Activated naive CD8-positive, alpha-beta T cell treated with anti-CD3 and anti-CD28 coated beads, Interleukin-2, amount 50 U/mL, for 16 hours (primary cell): ENCODE data around the gene GRIK4.

Experiments
- DNase-seq: peaks from one replicate; pipeline ENCODE4 v3.0.0-alpha.2; 2020; ENCODE audit warnings: low read depth, low spot score

GRIK4 gene

DNA sequence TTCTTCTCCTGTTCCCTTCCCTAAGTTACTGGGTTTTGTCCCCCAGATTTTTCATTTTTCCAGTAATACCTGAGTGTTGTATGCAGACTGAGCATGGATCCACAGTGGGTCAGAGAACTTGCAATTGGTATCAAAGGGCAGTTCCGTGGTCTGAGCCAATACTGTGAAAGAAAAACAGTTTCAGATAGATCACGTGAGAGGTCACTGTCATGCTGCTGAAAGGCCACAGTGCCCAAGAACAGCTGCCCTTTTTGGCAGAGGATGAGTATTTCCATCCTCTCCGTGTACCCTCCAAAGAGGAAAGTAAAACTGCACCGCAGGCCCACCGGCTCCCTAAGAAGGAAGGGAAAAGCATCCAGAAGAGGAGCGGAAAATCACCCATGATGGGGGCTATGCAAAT, 439.3 kb downstream of the GRIK4 start:
- no peak for DNase-seq

DNA sequence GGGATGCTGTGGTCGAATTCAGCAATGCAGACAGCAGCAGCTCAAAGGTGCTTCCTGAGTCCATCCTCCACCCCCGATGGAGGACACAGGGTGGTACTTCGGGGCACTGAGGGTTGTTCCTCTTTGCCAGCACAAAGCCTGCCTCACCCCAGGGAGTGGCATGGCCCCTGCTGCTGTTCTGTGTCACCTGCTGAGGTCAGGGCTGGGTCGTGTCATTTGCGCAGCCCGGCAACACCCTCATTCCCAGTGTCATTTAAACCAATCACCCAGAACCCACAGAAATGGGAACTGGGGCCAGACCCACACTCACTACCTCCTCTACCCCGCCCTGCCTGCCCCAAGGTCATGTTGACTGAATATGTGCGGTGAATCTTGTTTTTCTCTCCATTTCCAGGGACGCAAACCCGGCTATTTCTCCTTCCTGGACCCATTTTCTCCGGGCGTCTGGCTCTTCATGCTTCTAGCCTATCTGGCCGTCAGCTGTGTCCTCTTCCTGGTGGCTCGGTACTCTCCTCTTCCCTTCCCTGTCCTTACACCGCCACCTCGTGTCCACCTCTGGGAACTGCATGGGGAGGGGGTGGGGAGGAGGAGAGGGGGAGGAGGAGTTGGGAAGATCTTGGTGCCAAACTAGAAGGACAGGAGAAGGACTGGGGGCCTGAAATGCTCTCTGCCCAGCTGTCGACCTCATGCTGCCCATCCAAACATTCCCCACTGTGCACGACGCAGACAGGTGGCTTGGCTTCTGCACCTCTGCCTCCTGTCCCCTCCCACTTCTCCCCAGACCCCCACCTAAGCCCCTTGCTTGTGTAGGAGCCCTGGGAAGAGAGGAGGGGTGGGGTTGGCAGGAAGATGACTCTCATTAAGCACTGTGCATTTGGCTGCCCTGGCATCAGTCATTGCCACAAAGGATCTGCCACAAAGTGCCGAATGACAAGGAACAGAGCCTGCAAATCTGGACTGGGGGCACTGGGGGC, 441.2 kb downstream of the GRIK4 start:
- DNase-seq, result peak; percentile 21

DNA sequence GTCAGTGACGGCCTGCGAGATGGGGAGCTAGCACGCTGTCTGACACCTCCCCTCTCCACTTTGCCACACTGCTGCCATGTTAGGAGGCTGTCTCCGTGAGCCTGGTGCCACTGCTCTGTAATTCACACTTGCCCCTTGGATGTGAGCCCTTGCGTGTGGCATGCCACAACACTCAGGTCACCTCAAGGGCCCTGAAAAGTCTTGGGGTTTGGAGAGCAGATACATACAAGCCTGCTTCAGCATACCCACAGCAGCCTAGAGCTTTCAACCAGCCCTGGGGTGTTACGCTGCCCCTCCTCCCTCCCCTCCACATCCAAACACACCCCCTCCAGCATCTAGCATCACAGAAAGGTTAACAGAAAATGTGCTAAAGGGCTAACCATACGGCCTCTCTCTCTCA, 442.8 kb downstream of the GRIK4 start:
- no peak for DNase-seq

DNA sequence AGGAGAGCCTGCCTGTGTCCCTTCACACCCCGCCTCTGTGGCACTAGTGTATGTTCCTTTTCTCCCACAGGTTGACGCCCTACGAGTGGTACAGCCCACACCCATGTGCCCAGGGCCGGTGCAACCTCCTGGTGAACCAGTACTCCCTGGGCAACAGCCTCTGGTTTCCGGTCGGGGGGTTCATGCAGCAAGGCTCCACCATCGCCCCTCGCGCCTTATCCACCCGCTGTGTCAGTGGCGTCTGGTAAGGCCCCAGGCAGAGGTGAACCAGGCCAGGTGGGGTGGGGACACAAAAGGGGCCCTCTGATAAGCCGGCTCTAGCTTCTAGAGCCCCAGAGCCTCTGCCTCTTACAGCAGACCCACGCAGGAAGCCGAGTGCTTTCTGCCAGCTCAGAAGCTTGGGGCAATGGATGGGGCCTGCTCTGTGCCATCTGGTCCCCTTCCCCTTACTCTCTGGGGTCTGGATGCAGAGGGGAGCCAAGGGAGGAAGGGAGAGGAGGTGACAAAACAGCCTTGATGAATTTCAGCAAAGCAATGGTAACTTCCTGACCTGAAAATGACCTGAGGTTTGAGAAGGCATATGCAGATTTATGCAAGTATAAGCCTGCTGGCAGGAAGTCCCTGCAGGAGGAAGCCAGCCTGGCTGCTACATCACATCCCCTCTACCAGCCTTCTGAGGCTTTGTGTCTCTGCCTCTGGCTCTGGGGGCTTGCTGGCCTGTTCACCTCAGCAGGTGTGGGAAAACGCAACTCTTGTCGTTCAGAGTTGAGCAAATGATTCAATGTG, 445.4 kb downstream of the GRIK4 start:
- DNase-seq, result no peak

DNA sequence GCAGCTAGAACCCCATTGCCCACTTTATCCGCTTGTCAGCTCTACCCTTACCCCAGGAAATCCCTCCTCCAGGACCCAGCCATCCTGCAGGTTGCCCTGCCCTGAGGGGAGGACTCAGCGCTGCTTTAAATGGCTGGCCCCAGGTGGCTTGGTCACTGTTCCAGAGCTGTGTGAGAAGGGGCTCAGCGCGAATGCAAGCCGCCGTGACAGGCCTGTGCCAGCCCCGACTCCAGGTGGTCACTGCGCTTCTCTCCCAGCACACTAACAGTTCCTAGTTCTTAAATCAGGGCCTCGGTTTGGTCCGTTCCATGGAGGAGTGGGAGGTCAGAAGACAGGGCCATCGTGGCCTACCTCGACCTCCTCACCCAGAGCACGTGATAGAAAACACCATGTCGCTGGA, 446.6 kb downstream of the GRIK4 start:
- DNase-seq, result no peak

DNA sequence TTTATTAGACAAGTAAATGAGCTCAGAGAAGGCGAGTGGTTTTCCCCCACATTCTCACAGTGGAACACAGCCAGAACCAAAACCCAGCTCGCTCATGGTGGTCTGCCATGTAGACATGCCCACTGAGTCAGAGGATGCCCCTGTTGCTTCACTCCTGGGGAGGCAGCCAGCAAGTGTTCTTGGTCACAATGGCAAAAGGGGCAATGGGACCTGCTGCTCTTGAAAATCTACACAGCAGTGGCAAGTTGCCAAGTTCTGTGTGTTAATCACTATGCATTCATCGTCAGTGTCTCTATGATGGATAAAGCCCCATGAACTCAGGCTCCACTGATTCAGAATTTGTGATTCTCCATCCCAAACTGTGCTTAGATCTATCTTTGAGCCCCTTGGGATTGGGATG, 447.6 kb downstream of the GRIK4 start:
- no peak for DNase-seq

DNA sequence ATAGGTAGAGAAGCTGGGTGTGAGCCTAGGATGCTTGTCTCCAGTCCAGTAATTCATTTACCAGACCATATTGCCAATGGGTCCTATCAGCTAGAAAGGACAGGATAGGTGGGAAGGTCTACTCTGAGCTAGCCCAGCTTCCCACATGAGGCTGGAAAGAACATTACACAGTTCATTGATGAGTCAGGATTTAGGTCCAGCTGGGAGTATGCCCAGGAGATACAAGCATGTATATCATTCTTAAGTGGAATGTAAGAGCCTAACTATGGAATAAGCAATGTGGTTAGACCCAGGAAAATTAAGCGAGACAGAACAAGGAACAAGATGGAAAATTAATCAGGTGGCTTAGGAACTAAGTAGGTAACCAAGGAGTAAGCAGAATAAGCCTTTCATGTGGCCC, 453.3 kb downstream of the GRIK4 start:
- no peak for DNase-seq

DNA sequence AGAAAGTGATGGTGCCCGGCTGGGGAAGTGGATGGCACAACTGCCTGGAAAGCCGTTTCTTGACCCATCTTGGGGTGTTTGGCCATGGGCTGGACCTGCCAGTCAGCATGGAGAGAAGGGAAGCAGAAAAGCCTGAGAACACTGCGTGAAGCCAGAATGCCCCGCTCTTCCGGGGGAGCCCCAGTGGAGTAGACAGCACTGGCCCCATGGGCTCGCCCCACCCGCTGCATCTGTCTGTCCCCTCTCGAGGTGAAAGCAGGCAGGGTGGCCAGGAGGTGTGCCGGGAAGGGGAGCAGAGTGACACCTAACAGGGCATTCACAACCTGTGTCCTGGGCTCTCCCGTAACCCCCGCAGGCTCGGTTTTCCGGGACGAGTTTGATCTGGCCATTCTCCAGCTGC, 455.3 kb downstream of the GRIK4 start:
- no peak for DNase-seq

DNA sequence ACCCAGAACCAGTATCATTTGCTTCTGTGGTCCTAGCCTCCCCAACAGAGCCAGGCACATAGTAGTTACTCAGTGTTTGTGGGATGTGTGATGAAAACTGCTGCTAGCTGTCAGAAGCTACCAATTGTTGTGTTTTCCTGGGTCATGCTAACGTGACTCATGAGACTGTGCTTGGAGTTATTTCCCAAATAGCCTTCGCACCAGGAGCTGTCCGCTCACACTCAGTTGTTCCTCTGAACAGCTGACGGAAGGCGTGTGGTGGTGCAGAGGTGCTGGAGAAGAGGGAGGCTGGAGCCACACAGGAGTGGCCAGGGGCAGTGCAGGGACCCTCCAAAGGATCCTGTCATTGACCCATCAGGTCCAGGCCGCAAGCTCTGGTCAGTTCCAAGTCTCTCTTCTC, 458.4 kb downstream of the GRIK4 start:
- no peak for DNase-seq

DNA sequence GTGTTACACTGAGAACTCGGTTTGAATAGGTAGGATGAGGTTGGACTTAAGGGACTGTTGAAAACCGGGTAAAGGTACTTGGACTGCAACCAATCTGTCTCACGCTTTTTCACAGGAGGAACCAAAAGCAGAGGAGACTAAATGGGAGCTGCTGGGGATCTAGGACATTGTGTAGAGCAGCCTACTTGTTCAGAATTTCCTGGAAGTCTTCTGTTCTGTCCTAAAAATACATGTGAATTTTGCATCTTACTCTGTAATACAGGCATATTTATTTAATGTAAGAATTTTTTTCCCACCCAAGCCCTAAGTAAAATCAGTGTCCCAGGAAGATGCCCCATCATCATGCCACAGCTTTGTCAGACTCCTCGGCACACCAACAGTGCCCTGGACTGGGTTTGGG, 460.3 kb downstream of the GRIK4 start:
- no peak for DNase-seq

DNA sequence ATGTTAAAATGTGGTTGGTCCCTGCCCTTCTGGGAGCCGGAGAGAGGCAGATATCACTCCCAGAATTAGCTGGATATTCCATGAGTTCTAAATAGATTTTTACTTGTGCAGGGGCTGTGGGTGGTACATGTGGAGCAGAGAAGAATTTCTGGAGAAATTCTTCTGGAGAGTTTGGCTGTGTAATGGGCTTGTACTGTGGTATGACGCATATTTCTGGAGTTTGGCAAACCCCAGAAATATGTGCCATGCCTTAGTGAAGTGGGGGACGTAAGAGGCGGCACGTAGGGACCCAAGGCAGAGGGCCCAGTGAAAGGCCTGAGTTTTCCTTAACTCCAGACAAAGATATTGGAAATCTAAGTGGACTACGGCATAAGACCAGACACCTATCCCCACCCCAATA, 461.1 kb downstream of the GRIK4 start:
- DNase-seq, result no peak

DNA sequence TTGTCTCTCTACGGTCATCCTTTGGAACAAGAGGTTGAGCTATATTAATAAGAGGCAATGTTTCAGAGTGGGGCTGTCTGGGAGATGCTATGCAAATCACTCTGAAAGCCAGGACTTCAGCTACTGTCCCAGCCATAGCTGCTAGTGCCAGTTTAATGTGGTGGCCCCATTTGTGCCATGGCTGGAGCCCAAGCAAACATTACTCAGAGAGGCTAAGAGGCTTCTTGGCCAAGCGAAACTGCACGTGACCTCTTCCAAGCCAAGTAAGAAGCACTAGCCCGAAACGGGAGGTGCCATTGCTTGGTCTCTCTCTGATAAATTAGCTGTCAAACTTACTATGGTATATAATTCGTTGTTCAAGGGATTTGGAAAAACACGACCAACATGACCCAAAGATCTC, 462.0 kb downstream of the GRIK4 start:
- no peak for DNase-seq

DNA sequence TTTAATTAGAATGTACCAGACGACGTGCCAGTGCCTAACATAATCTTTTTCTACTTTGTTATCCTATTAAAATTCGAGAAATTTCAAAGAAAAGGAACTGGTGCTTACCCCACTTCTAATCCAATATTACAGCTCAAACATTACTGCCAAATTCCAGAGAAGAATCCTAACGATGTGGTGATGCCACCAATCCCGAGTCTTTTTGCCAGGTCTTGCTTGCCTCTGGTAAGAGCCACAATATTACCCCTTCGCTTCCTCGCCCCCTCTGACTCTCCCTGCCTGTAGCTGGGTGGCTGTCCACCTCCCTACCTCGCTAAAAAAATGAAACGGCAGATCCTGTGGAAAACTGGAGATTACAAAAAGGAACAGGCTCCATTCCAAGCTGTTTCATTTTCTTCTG, 462.9 kb downstream of the GRIK4 start:
- no peak for DNase-seq

DNA sequence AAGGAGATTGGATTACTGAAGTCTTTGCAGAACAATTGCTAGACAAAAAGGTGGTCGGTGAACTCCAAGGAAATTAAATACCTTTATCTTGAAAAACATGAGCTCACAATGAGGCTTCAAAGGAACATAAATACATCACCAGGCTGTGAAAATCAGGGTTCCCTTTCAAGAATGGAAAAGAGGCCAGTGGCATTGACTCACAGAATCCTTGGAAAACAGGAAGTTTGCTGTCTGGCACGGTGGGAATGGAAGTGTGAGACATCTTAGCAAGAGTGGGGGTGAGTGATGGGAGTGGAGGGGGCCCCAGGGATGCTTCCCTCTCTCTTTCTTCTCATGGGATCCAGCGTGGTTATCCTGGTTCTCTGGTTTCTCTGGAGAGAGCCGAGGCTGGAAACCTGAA, 463.4 kb downstream of the GRIK4 start:
- DNase-seq, result no peak

DNA sequence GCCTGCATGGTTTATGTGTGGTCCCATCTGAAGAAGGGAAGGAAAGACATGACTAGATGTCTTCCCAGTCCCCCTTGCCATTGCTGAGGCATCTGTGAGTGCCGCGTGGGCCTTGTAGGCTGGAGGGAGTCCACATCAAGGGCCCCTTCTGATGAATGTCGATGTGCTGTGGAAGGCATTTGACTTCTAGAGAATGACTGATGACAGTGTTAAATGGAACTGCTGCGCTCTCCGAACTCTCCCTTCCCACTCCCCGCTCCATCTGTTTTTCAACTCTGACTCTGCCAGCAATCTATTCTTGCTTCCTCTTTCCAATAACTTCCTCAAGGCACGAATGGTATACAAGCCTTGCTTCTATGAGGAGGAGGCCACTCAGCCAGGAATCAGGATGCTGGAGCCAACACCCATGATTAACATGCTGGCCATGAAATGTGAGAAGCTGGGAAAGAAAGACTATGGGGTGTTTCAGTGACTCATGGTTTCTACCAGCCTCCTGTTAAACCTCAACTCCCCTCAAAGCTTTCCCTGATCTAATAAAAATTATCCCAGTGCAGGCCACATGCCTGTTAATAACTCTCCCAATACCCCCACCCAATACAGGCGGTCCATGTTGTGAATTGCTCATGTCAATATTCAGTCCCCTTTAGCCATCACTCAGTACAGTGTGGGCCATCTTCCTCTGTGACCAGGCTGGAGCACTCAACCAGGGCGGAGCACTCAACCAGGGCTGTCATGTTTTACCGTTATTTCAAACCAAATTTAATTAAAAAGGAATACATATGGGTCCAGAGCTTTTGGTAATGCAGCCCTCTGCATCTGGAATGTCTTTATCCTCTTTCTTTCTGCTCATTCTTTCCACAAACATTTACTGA, 466.0 kb downstream of the GRIK4 start:
- DNase-seq, result no peak

DNA sequence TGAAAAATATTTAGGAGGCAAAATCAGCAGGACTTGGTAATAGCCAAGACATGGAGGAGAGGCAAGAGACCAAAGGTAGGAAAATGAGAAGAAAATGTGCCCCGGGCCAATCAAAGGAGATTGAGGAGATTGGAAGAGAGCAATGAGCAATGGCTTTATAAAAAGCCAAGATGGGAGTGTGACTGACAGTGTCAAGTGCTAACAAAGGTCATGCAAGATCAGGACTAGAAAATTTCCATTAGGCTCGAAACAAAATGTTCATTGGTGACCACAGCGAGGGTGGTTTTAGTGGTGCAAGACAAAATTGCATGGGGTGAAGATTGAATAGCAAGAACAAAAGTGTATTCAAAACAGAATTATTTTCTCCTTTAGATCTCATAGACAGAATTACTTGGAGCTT, 467.2 kb downstream of the GRIK4 start:
- no peak for DNase-seq

DNA sequence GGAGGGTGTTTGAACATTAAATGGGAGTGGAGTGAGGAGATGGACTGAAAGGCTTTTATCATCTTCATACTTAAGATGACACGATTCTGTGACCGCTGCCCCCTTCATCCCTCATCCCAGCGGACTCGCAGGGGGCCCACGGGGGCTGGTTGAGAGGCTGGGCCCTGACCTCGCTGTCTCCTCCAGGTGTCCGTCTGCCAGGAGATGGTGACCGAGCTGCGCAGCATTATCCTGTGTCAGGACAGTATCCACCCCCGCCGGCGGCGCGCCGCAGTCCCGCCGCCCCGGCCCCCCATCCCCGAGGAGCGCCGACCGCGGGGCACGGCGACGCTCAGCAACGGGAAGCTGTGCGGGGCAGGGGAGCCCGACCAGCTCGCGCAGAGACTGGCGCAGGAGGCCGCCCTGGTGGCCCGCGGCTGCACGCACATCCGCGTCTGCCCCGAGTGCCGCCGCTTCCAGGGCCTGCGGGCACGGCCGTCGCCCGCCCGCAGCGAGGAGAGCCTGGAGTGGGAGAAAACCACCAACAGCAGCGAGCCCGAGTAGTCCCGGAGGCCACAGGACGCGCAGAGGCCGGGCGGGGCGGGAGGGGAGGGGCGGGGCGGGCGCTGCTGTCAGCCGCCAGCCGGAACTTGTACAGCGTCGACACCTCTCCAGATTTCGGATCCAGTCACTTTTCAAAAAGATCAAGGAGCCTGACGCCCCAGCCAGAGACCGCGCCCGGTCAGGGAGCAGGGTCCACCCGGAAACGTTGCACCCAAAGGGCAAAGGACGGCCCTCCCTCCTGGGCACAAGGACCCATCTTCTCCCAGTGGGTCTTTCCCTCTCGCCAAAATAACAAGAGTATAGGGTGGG, 474.4 kb downstream of the GRIK4 start:
- peak; percentile 1 for DNase-seq

DNA sequence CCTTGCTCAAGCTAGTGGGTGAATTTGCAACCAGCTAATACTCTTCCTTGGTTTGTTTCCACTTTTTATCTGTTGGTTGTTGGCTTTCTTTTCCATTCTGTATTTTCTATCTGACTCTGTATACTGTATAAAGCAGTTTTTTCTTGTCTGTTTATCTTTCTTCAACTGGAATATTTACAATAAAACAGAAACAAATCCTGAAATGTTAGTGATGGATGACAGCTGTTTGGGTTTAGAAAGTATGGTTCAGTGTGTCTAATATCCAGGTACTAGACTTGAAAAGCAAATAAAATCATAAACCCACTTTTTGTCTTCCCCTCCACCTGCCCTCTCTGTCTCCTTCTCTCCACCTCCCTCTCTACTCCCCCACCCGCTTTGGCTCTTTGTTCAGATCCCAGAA, 477.1 kb downstream of the GRIK4 start:
- no peak for DNase-seq

DNA sequence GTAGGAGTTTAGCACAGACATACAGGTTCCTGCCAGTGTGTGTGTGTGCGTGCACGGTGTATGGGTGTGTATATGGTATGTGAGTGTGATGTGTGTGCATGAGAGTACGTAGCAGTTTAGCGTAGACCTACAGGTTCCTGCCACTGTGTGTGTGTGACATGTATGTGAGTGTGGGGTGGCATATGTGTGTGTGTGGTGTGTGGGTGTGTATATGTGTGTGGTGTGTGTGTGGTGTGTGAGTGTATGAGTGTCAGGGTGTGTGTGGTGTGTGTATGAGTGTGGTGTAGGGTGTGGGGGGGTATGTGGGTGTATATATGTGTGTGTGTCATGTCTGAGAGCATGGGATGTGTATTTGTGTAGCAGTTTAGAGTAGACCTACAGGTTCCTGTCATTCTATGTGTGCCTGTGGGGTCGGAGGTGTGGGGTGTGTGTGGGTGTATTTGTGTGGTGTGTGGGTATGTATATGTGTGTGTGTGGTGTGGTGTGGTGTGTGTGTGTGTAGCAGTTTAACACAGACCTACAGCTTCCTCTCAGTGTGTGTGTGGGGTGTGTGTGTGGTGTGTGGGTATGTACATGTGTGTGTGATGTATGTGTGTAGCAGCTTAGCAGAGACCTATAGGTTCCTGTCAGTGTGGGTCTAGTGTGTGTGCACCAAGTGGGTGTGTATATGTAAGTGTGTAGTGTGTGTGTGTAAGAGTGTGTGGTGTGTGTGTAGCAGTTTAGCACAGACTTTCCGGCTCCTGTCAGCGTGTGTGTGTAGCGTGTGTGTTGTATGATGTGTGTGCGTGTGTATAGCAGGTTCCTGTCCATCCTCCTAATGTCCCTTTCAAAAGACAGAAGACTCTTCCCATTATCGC, 480.5 kb downstream of the GRIK4 start:
- DNase-seq, result no peak
